ENCODE measurements around the gene RAI1.
"Not testable (repeated sequence)": the region's sequence is repeated elsewhere in the genome, so short reads cannot be mapped to it uniquely, and the experiment has no call there.

RAI1 gene

GRCh38 chr17:17663160-17664063, 17.8 kb upstream of the RAI1 start:
- peak in 2 of 3 donors; percentile 47 to 62 for DNase-seq (ENCODE audit: low read depth in 2 of 3, low spot score in 1 of 3)

DNA sequence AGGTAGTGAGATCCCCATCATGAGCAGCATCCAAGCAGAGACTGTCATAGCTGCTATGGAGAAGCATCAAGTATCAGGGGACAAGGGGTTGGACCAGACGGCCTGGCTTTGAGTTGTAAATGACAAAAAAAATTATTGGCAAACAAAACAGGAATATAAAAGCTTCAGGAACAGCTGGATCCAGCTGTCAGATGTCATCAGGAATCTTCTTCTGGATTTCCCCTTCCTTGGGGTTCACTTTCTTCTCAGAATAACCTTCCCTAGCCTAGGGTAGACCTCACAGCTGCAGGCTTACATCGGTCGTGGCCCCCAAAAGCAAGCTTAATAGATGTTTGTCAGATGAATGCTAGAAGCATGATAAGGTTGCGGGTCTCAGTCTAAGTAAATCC, 17.2 kb upstream of the RAI1 start:
- DNase-seq (ENCODE audit: low read depth in 2 of 3, low spot score in 1 of 3): no peak

DNA sequence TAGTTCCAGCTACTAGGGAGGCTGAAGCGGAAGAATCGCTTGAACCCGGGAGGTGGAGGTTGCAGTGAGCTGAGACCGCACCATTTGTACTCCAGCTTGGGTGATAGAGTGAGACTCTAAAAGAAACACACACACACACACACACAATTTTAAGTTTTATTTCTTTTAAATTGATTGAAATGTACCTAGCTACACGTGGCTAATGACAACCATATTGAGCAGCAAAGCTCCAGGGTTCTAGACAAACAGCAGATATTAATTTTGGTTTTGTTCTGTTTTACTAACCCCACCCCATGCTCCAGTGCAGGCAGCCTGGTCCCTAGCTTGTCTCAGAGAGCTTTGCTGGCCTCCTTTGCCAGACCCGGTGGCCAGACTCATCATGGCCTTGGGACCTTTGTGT, 16.0 kb upstream of the RAI1 start:
- DNase-seq (ENCODE audit: low read depth in 2 of 3, low spot score in 1 of 3): no peak

GRCh38 chr17:17666111-17666714, 15.0 kb upstream of the RAI1 start:
- DNase-seq (ENCODE audit: low read depth in 2 of 3, low spot score in 1 of 3): no peak

GRCh38 chr17:17667231-17667630, 14.0 kb upstream of the RAI1 start:
- DNase-seq (ENCODE audit: low read depth in 2 of 3, low spot score in 1 of 3): no peak

DNA sequence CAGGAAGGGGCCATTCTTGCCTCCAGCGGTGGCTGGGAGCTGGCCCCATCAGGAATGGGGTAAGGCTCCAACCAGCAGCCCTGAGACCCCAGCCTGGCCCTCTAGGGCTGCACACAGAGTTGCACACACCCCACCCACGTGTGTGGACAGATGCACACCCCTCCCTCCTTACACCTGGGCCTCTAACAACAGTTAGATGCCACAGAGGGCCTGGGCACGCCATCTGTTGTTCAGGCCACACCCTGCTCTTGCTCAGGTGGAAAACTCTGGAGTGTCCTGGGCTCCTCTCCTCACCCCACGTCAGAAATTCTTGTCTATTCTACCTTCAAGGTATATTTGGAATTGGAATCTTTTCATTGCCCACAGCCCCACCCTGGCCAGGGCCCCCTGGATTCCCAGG, 13.3 kb upstream of the RAI1 start:
- no peak for DNase-seq (ENCODE audit: low read depth in 2 of 3, low spot score in 1 of 3)

DNA sequence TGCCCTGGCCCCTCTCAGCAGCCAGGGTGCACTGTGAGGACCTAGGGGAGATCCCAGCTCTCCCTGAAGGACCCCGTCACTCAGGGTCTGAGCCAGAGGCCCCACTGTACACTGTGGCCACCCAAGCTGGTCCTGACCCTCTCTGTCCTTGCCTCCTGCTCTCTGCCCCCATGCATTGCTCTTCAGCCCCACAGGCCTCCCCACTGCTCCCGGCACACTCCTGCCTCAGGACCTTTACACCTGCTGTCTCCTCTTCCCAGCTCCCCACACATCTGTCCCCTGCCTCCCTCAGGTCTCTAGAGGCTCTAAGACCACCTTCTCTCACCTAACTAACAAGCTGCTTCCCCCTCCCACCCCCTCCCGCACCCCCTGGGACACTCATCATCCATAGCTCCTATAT, 12.9 kb upstream of the RAI1 start:
- DNase-seq (ENCODE audit: low read depth in 2 of 3, low spot score in 1 of 3): no peak

DNA sequence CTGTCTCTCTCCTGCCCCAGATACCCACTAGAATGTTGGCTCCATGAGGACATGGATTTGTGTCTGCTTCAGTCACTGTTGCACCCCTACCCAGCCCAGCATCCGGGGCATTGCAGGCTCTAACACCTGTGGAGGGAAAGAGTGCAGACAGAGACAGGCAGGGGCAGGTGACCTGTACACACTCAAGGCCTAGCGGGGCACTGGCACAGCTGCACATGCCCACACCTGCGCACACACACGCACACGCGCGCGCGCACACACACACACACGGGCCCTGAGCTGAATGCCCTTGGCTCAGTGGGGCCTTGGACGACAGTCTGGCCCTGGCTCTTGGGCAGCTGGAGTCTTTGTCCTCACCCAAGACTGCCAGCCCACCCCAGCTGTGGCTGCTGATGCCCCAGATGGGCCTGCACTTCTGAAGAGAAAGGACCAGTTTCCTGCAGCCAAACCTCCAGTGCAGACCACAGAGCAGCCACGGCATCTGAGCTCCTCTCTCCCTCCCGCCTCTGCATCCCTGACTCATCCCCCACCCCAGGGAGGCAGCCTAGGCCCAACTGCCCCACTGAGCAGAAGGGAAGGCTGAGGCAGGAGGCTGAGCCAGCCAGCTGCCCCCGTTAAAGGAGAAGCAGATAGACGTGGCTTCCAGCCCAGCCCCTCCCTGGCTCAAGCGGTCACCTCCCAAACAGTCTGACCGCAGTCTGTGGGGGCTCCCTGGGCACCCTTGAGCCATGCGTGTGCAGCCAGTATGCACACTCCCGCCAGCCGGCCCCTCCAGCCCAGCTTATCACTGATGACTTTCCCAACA, 12.3 kb upstream of the RAI1 start:
- DNase-seq (ENCODE audit: low read depth in 2 of 3, low spot score in 1 of 3): no peak

GRCh38 chr17:17669580-17670235, 11.6 kb upstream of the RAI1 start:
- DNase-seq (ENCODE audit: low read depth in 2 of 3, low spot score in 1 of 3): no peak

- DNase-seq (ENCODE audit: low read depth in 2 of 3, low spot score in 1 of 3): no peak
Observed at GRCh38 chr17:17670701-17671305, 10.5 kb upstream of the RAI1 start.

- DNase-seq (ENCODE audit: low read depth in 2 of 3, low spot score in 1 of 3): no peak
Observed at GRCh38 chr17:17671369-17672129, 9.7 kb upstream of the RAI1 start.

GRCh38 chr17:17672453-17673368, 8.5 kb upstream of the RAI1 start:
- no peak for DNase-seq (ENCODE audit: low read depth in 2 of 3, low spot score in 1 of 3)

DNA sequence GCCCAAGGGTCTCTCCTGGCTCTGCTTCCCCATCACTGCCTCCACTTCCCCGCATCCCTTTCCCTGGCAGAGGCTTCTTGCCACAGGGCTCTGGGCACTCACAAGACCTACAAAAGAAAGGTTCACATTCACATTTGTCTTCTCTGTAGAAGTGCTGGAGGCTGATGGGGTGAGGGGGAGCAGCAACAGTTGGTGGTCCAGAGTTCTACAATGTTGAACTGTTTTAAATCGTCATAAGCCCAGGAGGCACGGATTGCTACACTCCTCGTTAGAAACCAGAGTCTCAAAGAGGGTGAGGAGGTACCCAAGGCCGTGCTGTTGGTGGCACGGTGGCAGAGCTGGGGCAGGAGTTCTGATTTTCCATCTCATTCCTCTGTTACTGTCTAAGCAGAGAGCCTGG, 5.8 kb upstream of the RAI1 start:
- no peak for DNase-seq (ENCODE audit: low read depth in 2 of 3, low spot score in 1 of 3)

DNA sequence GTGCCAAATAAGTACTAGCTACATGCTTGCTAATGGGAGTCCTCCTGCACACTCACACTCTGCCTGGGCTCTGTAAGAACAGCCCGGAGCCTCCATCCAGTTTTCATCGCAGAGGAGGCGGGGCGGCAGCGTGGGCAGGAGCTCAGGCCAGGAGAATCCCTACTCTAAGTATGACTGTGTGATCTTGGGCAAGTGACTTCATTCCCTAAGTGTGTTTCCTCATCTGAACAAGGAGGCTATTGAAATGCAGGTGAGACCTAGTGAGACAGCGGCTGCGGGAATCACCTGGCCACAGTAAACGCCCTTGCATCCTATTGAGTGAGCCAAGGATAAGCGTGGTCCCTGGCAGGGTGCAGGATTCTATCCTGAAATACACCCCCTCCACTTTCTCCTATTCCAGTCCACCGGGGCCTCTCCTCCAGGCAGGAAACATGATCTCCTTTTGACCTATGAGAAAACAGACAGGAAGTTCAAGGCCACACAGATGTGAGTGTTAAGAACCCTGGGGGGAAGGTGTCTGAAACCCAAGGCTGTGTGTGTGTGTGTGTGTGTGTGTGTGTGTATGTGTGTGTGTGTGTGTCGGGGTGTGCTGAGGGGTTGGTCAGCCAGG, 5.2 kb upstream of the RAI1 start:
- DNase-seq (ENCODE audit: low read depth in 2 of 3, low spot score in 1 of 3): no peak

DNA sequence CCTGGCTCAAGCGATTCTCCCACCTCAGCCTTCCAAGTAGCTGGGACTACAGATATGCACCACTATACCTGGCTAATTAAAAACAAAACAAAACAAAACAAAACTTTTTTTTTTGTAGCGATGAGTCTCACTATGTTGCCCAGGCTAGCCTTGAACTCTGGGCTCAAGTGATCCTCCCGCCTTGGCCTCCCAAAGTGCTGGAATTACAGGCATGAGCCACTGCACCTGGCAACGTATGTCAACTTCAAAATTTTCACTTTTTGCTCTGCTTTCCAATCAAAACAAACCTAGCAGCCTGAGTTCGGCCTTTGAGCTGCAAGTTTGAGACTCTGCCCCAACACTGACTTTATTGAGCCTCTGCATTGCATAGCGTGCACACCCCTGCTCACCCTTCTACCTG, 4.5 kb upstream of the RAI1 start:
- DNase-seq (ENCODE audit: low read depth in 2 of 3, low spot score in 1 of 3): no peak

DNA sequence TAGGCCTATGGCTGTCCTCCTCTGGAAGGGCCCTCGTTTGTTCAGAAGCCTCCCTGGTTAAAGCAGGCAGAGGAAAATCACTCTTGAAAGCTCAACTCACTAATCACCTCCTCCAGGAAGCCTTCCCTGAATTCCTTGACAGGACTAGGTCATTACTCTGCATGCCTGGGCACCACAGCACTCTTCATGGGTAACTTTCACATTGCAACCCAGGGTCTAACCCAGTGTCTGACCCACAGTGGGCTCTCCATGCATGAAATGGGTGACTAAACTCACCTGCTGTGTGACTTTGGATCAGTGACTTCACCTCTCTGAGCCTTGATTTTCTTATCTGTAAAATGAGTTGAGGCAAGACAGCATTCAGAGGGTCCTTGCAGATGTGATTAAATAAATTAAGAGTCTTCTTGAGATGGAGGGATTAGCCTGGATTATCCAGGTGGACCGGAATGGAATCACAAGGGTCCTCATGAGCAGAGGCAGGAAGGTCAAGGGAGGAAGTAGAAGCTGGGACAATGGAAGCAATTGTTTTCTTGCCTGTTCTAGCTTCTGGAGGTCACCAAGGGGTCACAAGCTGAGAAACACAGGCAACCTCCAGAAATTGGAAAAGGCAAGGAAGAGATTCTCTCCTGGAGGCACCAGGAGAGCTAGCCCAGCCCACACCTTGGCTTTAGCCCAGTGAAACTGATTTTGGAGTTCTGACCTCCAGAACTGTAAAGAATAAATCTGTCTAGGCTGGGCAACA, 3.8 kb upstream of the RAI1 start:
- DNase-seq (ENCODE audit: low read depth in 2 of 3, low spot score in 1 of 3): no peak

DNA sequence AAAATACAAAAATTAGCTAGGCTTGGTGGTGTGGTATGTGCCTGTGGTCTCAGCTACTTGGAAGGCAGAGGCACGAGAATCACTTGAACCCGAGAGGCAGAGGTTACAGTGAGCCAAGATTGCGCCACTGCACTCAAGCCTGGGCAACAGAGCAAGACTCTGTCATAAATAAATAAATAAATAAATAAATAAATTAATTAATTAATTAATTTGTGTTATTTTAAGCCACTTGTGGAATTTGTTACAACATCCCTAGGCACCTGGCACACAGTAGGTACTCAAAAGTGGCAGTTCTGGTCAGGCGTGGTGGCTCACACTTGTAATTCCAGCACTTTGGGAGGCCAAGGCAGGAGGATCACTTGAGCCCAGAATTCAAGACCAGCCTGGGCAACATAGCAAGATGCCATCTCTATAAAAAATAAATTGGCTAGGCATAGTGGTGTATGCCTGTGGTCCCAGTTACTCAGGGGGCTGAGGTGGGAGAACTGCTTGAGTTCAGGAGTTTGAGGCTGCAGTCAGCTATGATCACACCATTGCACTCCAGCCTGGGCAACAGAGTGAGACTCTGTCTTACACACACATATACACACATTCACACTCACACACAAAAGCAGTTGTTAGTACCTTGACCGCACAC, 3.1 kb upstream of the RAI1 start:
- not testable (repeated sequence) for DNase-seq (ENCODE audit: low read depth in 2 of 3, low spot score in 1 of 3)

- no peak for DNase-seq (ENCODE audit: low read depth in 2 of 3, low spot score in 1 of 3)
Observed at GRCh38 chr17:17679243-17679642, 2.0 kb upstream of the RAI1 start.
